Measurements from ENCODE around the gene AP2B1. TPM values are rescaled to one million over a fixed set of nuclear protein-coding genes. Genes with fewer than 3 reads are reported as not detected.

The AP2B1 gene
- total and polyA plus RNA-seq, 4 experiments from 2014 or later: 54.1 to 165 (median 118) TPM

- intact Hi-C loops (cut with micrococcal nuclease): loop anchor here (10.0 kb wide), 1 partner anchor 59 kb away; no protein-coding TSS in a partner anchor
- Mint-ChIP-seq H3K4me3 (no peak overlapping the region), H3K27ac (peak overlapping the region in 1 of 7 donors; percentile 17), H3K36me3 (peaks cover 51 to 69% of the 10 kb centered on the region in 2 donors), H3K27me3 (no peaks in the 10 kb centered on the region), H3K4me1 (peaks cover 0 to 11% (median 5%) of the 10 kb centered on the region in 4 donors), H3K9me3 (no peaks in the 10 kb centered on the region)
- H3K4me3 ChIP-seq (ENCODE audit: low read length in 2 of 2): no peak overlapping the region
- POLR2A ChIA-PET (ENCODE audit: partially characterized antibody): no interaction called here
- CTCF ChIA-PET (ENCODE audit: partially characterized antibody): no interaction called here
- H3K4me1 ChIP-seq (ENCODE audit: insufficient read depth, low read length): no peaks in the 10 kb centered on the region
- DNase-seq: no peak
- H3K27me3 ChIP-seq (ENCODE audit: insufficient read depth, low read length): no peaks in the 10 kb centered on the region
- no peak overlapping the region for H3K27ac ChIP-seq (ENCODE audit: low read depth, low read length)
- H3K36me3 ChIP-seq (ENCODE audit: insufficient read depth, low read length): peaks cover 21% of the 10 kb centered on the region
- no peaks in the 10 kb centered on the region for H3K9me3 ChIP-seq (ENCODE audit: control insufficient read depth in 1 of 2, low read length in 2 of 2)
These were observed 78.9 kb downstream of the AP2B1 start for GRCh38 chr17:35666070-35666469.

- Mint-ChIP-seq H3K27ac (peak overlapping the region in 2 of 7 donors; percentile 19 to 60), H3K9me3 (no peaks in the 10 kb centered on the region), H3K27me3 (no peaks in the 10 kb centered on the region), H3K36me3 (peaks cover 53 to 69% of the 10 kb centered on the region in 2 donors), H3K4me1 (peaks cover 0 to 9% (median 5%) of the 10 kb centered on the region in 4 donors), H3K4me3 (no peak overlapping the region)
- no peak for DNase-seq
- ChIA-PET CTCF (ENCODE audit: partially characterized antibody) (no interaction called here), POLR2A (ENCODE audit: partially characterized antibody) (no interaction called here)
- Histone ChIP-seq H3K27ac (ENCODE audit: low read depth, low read length) (no peak overlapping the region), H3K9me3 (ENCODE audit: control insufficient read depth in 1 of 2, low read length in 2 of 2) (no peaks in the 10 kb centered on the region), H3K27me3 (ENCODE audit: insufficient read depth, low read length) (no peaks in the 10 kb centered on the region), H3K4me1 (ENCODE audit: insufficient read depth, low read length) (no peaks in the 10 kb centered on the region), H3K36me3 (ENCODE audit: insufficient read depth, low read length) (peaks cover 22% of the 10 kb centered on the region), H3K4me3 (ENCODE audit: low read length in 2 of 2) (no peak overlapping the region)
- intact Hi-C loops (cut with micrococcal nuclease): loop anchor here (10.0 kb wide), 1 partner anchor 58 kb away; no protein-coding TSS in a partner anchor
These were observed 79.9 kb downstream of the AP2B1 start for GRCh38 chr17:35666967-35667532.

- Mint-ChIP-seq H3K9me3 (no peaks in the 10 kb centered on the region), H3K4me3 (no peak overlapping the region), H3K27me3 (no peaks in the 10 kb centered on the region), H3K27ac (no peak overlapping the region), H3K36me3 (peaks cover 50 to 65% of the 10 kb centered on the region in 2 donors), H3K4me1 (peaks cover 0 to 6% (median 2%) of the 10 kb centered on the region in 4 donors)
- Histone ChIP-seq H3K4me1 (ENCODE audit: insufficient read depth, low read length) (no peaks in the 10 kb centered on the region), H3K4me3 (ENCODE audit: low read length in 2 of 2) (no peak overlapping the region), H3K27ac (ENCODE audit: low read depth, low read length) (no peak overlapping the region), H3K27me3 (ENCODE audit: insufficient read depth, low read length) (no peaks in the 10 kb centered on the region), H3K9me3 (ENCODE audit: control insufficient read depth in 1 of 2, low read length in 2 of 2) (no peaks in the 10 kb centered on the region), H3K36me3 (ENCODE audit: insufficient read depth, low read length) (peaks cover 20% of the 10 kb centered on the region)
- intact Hi-C loops (cut with micrococcal nuclease): loop anchor here (10.0 kb wide), 1 partner anchor 56 kb away; no protein-coding TSS in a partner anchor
- POLR2A ChIA-PET (ENCODE audit: partially characterized antibody): no interaction called here
- DNase-seq: no peak
- CTCF ChIA-PET (ENCODE audit: partially characterized antibody): interaction anchor here (0.8 to 1.0 kb wide), 3 partner anchors 15 to 136 kb away, joined by 3 read pairs; no protein-coding TSS in a partner anchor
These were observed 81.7 kb downstream of the AP2B1 start for GRCh38 chr17:35668802-35669201.

GRCh38 chr17:35674552-35674951, 87.4 kb downstream of the AP2B1 start:
- intact Hi-C loops (cut with micrococcal nuclease): no loop called here
- Histone ChIP-seq H3K27me3 (ENCODE audit: insufficient read depth, low read length) (no peaks in the 10 kb centered on the region), H3K4me3 (ENCODE audit: low read length in 2 of 2) (no peak overlapping the region), H3K36me3 (ENCODE audit: insufficient read depth, low read length) (peaks cover 36% of the 10 kb centered on the region), H3K27ac (ENCODE audit: low read depth, low read length) (no peak overlapping the region), H3K4me1 (ENCODE audit: insufficient read depth, low read length) (no peaks in the 10 kb centered on the region), H3K9me3 (ENCODE audit: control insufficient read depth in 1 of 2, low read length in 2 of 2) (no peaks in the 10 kb centered on the region)
- peaks cover 61 to 78% of the 10 kb centered on the region in 2 donors for H3K36me3 Mint-ChIP-seq
- peaks cover 0 to 12% (median 9%) of the 10 kb centered on the region in 4 donors for H3K4me1 Mint-ChIP-seq
- peak overlapping the region in 3 of 7 donors; percentile 9 to 29 (median 23) for H3K27ac Mint-ChIP-seq
- no peaks in the 10 kb centered on the region for H3K27me3 Mint-ChIP-seq
- no peak overlapping the region for H3K4me3 Mint-ChIP-seq
- ChIA-PET CTCF (ENCODE audit: partially characterized antibody) (interaction anchor here (0.9 kb wide), 1 partner anchor 73 kb away, joined by 3 read pairs; no protein-coding TSS in a partner anchor), POLR2A (ENCODE audit: partially characterized antibody) (no interaction called here)
- no peaks in the 10 kb centered on the region for H3K9me3 Mint-ChIP-seq
- no peak for DNase-seq

- H3K9me3 ChIP-seq (ENCODE audit: control insufficient read depth in 1 of 2, low read length in 2 of 2): no peaks in the 10 kb centered on the region
- no peak for DNase-seq
- peaks cover 52 to 68% of the 10 kb centered on the region in 2 donors for H3K36me3 Mint-ChIP-seq
- ChIA-PET POLR2A (ENCODE audit: partially characterized antibody) (no interaction called here), CTCF (ENCODE audit: partially characterized antibody) (no interaction called here)
- no peaks in the 10 kb centered on the region for H3K27me3 ChIP-seq (ENCODE audit: insufficient read depth, low read length)
- H3K4me1 ChIP-seq (ENCODE audit: insufficient read depth, low read length): no peaks in the 10 kb centered on the region
- no peak overlapping the region for H3K27ac ChIP-seq (ENCODE audit: low read depth, low read length)
- H3K4me3 Mint-ChIP-seq: no peak overlapping the region
- no peaks in the 10 kb centered on the region for H3K9me3 Mint-ChIP-seq
- intact Hi-C loops (cut with micrococcal nuclease): no loop called here
- H3K4me1 Mint-ChIP-seq: peaks cover 0 to 12% (median 9%) of the 10 kb centered on the region in 4 donors
- H3K27ac Mint-ChIP-seq: no peak overlapping the region
- H3K36me3 ChIP-seq (ENCODE audit: insufficient read depth, low read length): peaks cover 34% of the 10 kb centered on the region
- H3K4me3 ChIP-seq (ENCODE audit: low read length in 2 of 2): no peak overlapping the region
- no peaks in the 10 kb centered on the region for H3K27me3 Mint-ChIP-seq
These were observed 89.3 kb downstream of the AP2B1 start for GRCh38 chr17:35676441-35676840.

- intact Hi-C loops (cut with micrococcal nuclease): no loop called here
- POLR2A ChIA-PET (ENCODE audit: partially characterized antibody): no interaction called here
These were observed 92.0 kb downstream of the AP2B1 start for GRCh38 chr17:35679007-35679682.

GRCh38 chr17:35683591-35683990, 96.5 kb downstream of the AP2B1 start:
- no peak for DNase-seq
- CTCF ChIA-PET (ENCODE audit: partially characterized antibody): no interaction called here
- peaks cover 42% of the 10 kb centered on the region for H3K36me3 ChIP-seq (ENCODE audit: insufficient read depth, low read length)
- intact Hi-C loops (cut with micrococcal nuclease): no loop called here
- Mint-ChIP-seq H3K36me3 (peaks cover 58 to 66% of the 10 kb centered on the region in 2 donors), H3K27me3 (no peaks in the 10 kb centered on the region), H3K27ac (no peak overlapping the region), H3K4me1 (peaks cover 0 to 4% (median 2%) of the 10 kb centered on the region in 4 donors), H3K9me3 (no peaks in the 10 kb centered on the region), H3K4me3 (no peak overlapping the region)
- no peaks in the 10 kb centered on the region for H3K27me3 ChIP-seq (ENCODE audit: insufficient read depth, low read length)
- H3K4me1 ChIP-seq (ENCODE audit: insufficient read depth, low read length): no peaks in the 10 kb centered on the region
- H3K4me3 ChIP-seq (ENCODE audit: low read length in 2 of 2): no peak overlapping the region
- no peaks in the 10 kb centered on the region for H3K9me3 ChIP-seq (ENCODE audit: control insufficient read depth in 1 of 2, low read length in 2 of 2)
- no peak overlapping the region for H3K27ac ChIP-seq (ENCODE audit: low read depth, low read length)
- POLR2A ChIA-PET (ENCODE audit: partially characterized antibody): interaction anchor here (1.1 kb wide), 1 partner anchor 236 kb away, joined by 4 read pairs; the partner anchor contains the start of gene SLFN13

More at GRCh38 chr17:35679007-35679682, 92.0 kb downstream of the AP2B1 start:
- Mint-ChIP-seq H3K36me3 (peaks cover 47 to 66% of the 10 kb centered on the region in 2 donors), H3K27me3 (no peaks in the 10 kb centered on the region), H3K4me3 (no peak overlapping the region), H3K9me3 (no peaks in the 10 kb centered on the region), H3K27ac (peak overlapping the region in 4 of 7 donors; percentile 1 to 77 (median 32)), H3K4me1 (peaks cover 0 to 12% (median 9%) of the 10 kb centered on the region in 4 donors)
- H3K4me1 ChIP-seq (ENCODE audit: insufficient read depth, low read length): no peaks in the 10 kb centered on the region
- CTCF ChIA-PET (ENCODE audit: partially characterized antibody): interaction anchor here (0.6 kb wide), 1 partner anchor 84 kb away, joined by 3 read pairs; no protein-coding TSS in a partner anchor
- H3K36me3 ChIP-seq (ENCODE audit: insufficient read depth, low read length): peaks cover 34% of the 10 kb centered on the region
- no peak overlapping the region for H3K4me3 ChIP-seq (ENCODE audit: low read length in 2 of 2)
- no peaks in the 10 kb centered on the region for H3K9me3 ChIP-seq (ENCODE audit: control insufficient read depth in 1 of 2, low read length in 2 of 2)
- H3K27ac ChIP-seq (ENCODE audit: low read depth, low read length): no peak overlapping the region
- DNase-seq: no peak
- no peaks in the 10 kb centered on the region for H3K27me3 ChIP-seq (ENCODE audit: insufficient read depth, low read length)

Data from CD4-positive, alpha-beta memory T cell (primary cell).